OCI-LY7 (cell line): ENCODE measurements around the gene GPR63.

ENCODE experiments used
- CTCF ChIP-seq: fragments of 200-600 bp; sonication (generic); conservative IDR thresholded peaks from 2 replicates; pipeline ENCODE4 v1.5.1; 2014; ENCODE audit warnings: mild to moderate bottlenecking, antibody characterized with exemption, low read length, moderate library complexity, mixed read lengths
- EZH2phosphoT487 ChIP-seq: fragments of 200-600 bp; sonication (generic); IDR thresholded peaks from 2 replicates; pipeline ENCODE4 v1.6.1; 2018; ENCODE audit warnings: low read depth, borderline replicate concordance, mild to moderate bottlenecking, mixed run types, antibody characterized with exemption, low read length, moderate library complexity, mixed read lengths

GRCh38 chr6:96789871-96790270, 47.4 kb downstream of the GPR63 start:
- TF ChIP-seq CTCF (no peak), EZH2phosphoT487 (no peak)
